Heart left ventricle (tissue), 16 donors: ENCODE results near the gene RXRA. TPM values are rescaled to one million over a fixed set of nuclear protein-coding genes. Genes with fewer than 3 reads are reported as not detected.

Source experiments
- ATAC-seq, 4 donors: fragments of 200-7000 bp; cut with Tn5 transposase; one replicate each; pipeline ENCODE4 v1.9.1; 2020 to 2022; ENCODE audit warnings: moderate library complexity in 4 of 4, mild to moderate bottlenecking in 3 of 4, moderate number of reproducible peaks in 1 of 4
- DNase-seq, 5 donors: peaks; one replicate each; pipeline ENCODE4 v3.0.0-alpha.2; 2020
- H3K27ac ChIP-seq, 12 donors: fragments of 200-600 bp; sonication (generic) in 4 of 12; one replicate each; pipeline versions ENCODE4 v1.5.0 to v1.8.0; 2016 to 2022; ENCODE audit warnings: mild to moderate bottlenecking in 2 of 12
- H3K27me3 ChIP-seq, 9 donors: fragments of 200-600 bp; sonication (generic) in 2 of 9; one replicate each; pipeline versions ENCODE4 v1.5.1 to v1.8.0; 2016 to 2022; ENCODE audit warnings: mild to moderate bottlenecking in 3 of 9
- H3K36me3 ChIP-seq, 9 donors: fragments of 200-600 bp; sonication (generic) in 2 of 9; one replicate each; pipeline versions ENCODE4 v1.5.0 to v1.8.0; 2018 to 2022; ENCODE audit warnings: mild to moderate bottlenecking in 2 of 9
- H3K4me1 ChIP-seq, 12 donors: fragments of 200-600 bp; sonication (generic) in 4 of 12; one replicate each; pipeline versions ENCODE4 v1.5.0 to v1.8.0; 2016 to 2022; ENCODE audit warnings: mild to moderate bottlenecking in 3 of 12
- H3K4me3 ChIP-seq, 12 donors: fragments of 200-600 bp; sonication (generic) in 4 of 12; one replicate each; pipeline versions ENCODE4 v1.5.0 to v1.8.0; 2017 to 2022; ENCODE audit warnings: mild to moderate bottlenecking in 9 of 12, moderate library complexity in 4 of 12
- H3K9me3 ChIP-seq, 12 donors: fragments of 200-600 bp; sonication (generic) in 4 of 12; one replicate each; pipeline versions ENCODE4 v1.5.0 to v1.8.0; 2016 to 2022; ENCODE audit warnings: mild to moderate bottlenecking in 1 of 12
- CTCF ChIP-seq, 12 donors: fragments of 200-600 bp; sonication (generic) in 4 of 12; IDR thresholded peaks; one replicate each; pipeline versions ENCODE4 v1.5.0 to v1.8.0; 2018 to 2022; ENCODE audit warnings: antibody characterized with exemption in 12 of 12, mild to moderate bottlenecking in 5 of 12
- POLR2A ChIP-seq, 2 donors: fragments of 450-650 bp; IDR thresholded peaks; one replicate each; pipeline ENCODE4 v1.6.1; 2017; ENCODE audit warnings: antibody characterized with exemption in 2 of 2, mild to moderate bottlenecking in 2 of 2, moderate library complexity in 2 of 2
- WGBS, 4 donors: extraction: QIAGEN DNeasy Blood & Tissue Kit in 2 of 4; methylation state at CpG; one replicate each; pipeline versions ENCODE4 v1.1.5 to v1.1.7; 2013 to 2018; 5-methylcytosine and 5-hydroxymethylcytosine counted together
- intact Hi-C, 10 donors: fragments of 100-400 bp; cut with DNase I; formaldehyde crosslinking; loops; one replicate each; pipeline versions ENCODE4 v1.11.1 to v1.14.2; 2022
- polyA plus RNA-seq, 2 donors: library from polyadenylated mRNA; stranded (reverse); fragments of 200-250 nt; gene quantifications; one replicate each; pipeline ENCODE4 v1.2.3, GENCODE V29; 2013
- total RNA-seq, 9 donors: library from RNA; depleted of rRNA in 2 of 9; stranded (reverse); fragments of >200 nt in 2 of 9; fragmentation: NEBNext Ultra II Directional in 3 of 9; extraction: Animal tissue kit (Norgen Biotek cat#: 25700) in 3 of 9; gene quantifications; one replicate each; pipeline versions ENCODE4 v1.1.0 to v1.2.4, GENCODE V29; 2016 to 2023
- donor health status: ischemic (EF 13 %, LVEDD 7.1; RV severe dilation, severe dysfunction).
- donor health status: healthy with polysubstance abuse.
- donor health status: DM: no; HTN: yes; CAD: no.
- donor health status: DM: no; HTN: no; CAD: no.
- donor health status: ischemic (EF 25% LVEDD 6.9; RV normal size, moderate dysfunction).
- donor health status: ischemic (EF 25% LVEDD 5.7; RV mildly dilated, moderate dysfunction).
- donor health status: healthy.
- donor health status: DM: yes; HTN: yes; CAD: no.
- donor health status: ischemic (EF 35%, LVEDD 5.7; RV mildly dilated, moderate dysfunction).
- donor health status: nonischemic (EF 11% LVEDD 7.7; RV severe dilation, severe dysfunction).
- donor health status: DM: yes; HTN: yes; CAD: no.
- donor health status: PGD.
- donor health status: ischemic (EF 29% LVEDD 5.4; RV normal size, mild dysfunction).
- donor health status: nonischemic (EF 23%, LVEDD 6.1; RV moderate dilation, normal function).

RXRA gene
- total and polyA plus RNA-seq, 11 donors = 45.5 to 87.9 (median 54.9) TPM

GRCh38 chr9:134449180-134449916 is 123.1 kb downstream of the RXRA start:
- no peaks in the 10 kb centered on the region for H3K36me3 ChIP-seq
- peaks cover 0 to 5% (median 0%) of the 10 kb centered on the region in 12 donors for H3K4me1 ChIP-seq
- no peaks in the 10 kb centered on the region for H3K27me3 ChIP-seq
- 16 to 20% (median 18%) methylated on average over 9 to 10 of the region's 10 CpGs for WGBS, 4 donors
- intact Hi-C loops = loop anchor here in 8 of 10 donors (1.0 to 10.0 kb wide), 5 partner anchors 185 to 290 kb away; partner anchors contain the start of gene COL5A1 (in 1 of the 8)
- peaks cover 0 to 13% (median 7%) of the 10 kb centered on the region in 12 donors for H3K9me3 ChIP-seq
- peak; percentile 91 to 95 (median 94) for DNase-seq
- TF ChIP-seq CTCF (IDR thresholded peaks at IDR 0.05) (peak; percentile 84 to 97 (median 93)), POLR2A (IDR thresholded peaks at IDR 0.05) (no peak)
- no peak overlapping the region for H3K27ac ChIP-seq
- ATAC-seq = peak; percentile 93 to 98 (median 96)
- H3K4me3 ChIP-seq = no peak overlapping the region

- Histone ChIP-seq H3K36me3 (no peaks in the 10 kb centered on the region), H3K9me3 (peaks cover 0 to 13% (median 7%) of the 10 kb centered on the region in 12 donors), H3K27ac (no peak overlapping the region), H3K4me1 (peaks cover 3 to 28% (median 19%) of the 10 kb centered on the region in 12 donors), H3K4me3 (no peak overlapping the region), H3K27me3 (no peaks in the 10 kb centered on the region)
- ATAC-seq (no peak), DNase-seq (peak in 1 of 5 donors; percentile 8)
- WGBS, 4 donors = 93 to 97% (median 96%) methylated on average over 2 of the region's 2 CpGs
- intact Hi-C loops = loop anchor here in 8 of 10 donors (2.0 to 10.0 kb wide), 9 partner anchors 83 to 963 kb away; partner anchors contain the start of gene COL5A1 (in 3 of the 8)
- TF ChIP-seq POLR2A (IDR thresholded peaks at IDR 0.05) (no peak), CTCF (IDR thresholded peaks at IDR 0.05) (no peak)
Observed at GRCh38 chr9:134451700-134452458, 125.6 kb downstream of the RXRA start.

DNA sequence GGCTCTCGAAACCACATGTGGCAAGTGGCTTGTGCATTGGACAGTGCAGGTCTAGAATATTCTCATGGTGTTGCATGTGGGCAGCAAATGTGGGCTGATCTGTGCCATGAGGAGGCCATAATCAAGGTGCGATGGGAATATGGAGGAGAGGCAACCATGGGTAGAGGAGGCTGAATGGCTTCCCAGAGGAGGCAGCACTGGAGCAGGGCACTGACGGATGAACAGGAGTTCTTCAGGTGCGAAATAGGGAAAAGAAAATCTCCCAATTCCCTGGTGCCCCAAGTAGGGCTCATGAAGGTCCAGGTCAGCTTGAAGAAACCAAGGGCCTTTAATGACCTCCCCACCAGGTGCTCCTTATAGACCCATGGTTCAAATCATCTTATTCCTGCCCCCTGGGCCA is 126.5 kb downstream of the RXRA start:
- 96 to 99% (median 98%) methylated on average over 4 of the region's 4 CpGs for WGBS, 4 donors
- peak in 1 of 5 donors; percentile 16 for DNase-seq
- intact Hi-C loops = loop anchor here in 6 of 10 donors (2.0 to 10.0 kb wide), 8 partner anchors 82 to 962 kb away; partner anchors contain the start of gene COL5A1 (in 3 of the 6)
- no peak overlapping the region for H3K4me3 ChIP-seq
- TF ChIP-seq POLR2A (IDR thresholded peaks at IDR 0.05) = no peak
- no peak for TF ChIP-seq CTCF (IDR thresholded peaks at IDR 0.05)
- H3K36me3 ChIP-seq = no peaks in the 10 kb centered on the region
- H3K27ac ChIP-seq = no peak overlapping the region
- H3K4me1 ChIP-seq = peaks cover 3 to 33% (median 20%) of the 10 kb centered on the region in 12 donors
- peaks cover 0 to 13% (median 7%) of the 10 kb centered on the region in 12 donors for H3K9me3 ChIP-seq
- no peaks in the 10 kb centered on the region for H3K27me3 ChIP-seq
- ATAC-seq = no peak
